Lower leg skin (tissue), 3 donors: Measurements from ENCODE around the gene POLR1B.

Experiments used
- POLR2A ChIP-seq, 2 donors: fragments of 450-650 bp; IDR thresholded peaks; one replicate each; pipeline ENCODE4 v1.6.1; 2016 to 2017; ENCODE audit warnings: antibody characterized with exemption in 2 of 2, mild to moderate bottlenecking in 1 of 2, moderate library complexity in 1 of 2
- TF ChIP-seq, protein P1 (sequence below), 3 donors: fragments of 450-650 bp; IDR thresholded peaks; one replicate each; pipeline ENCODE4 v1.5.1; 2016; ENCODE audit warnings: antibody characterized with exemption in 3 of 3, mild to moderate bottlenecking in 3 of 3, moderate library complexity in 2 of 3

DNA sequence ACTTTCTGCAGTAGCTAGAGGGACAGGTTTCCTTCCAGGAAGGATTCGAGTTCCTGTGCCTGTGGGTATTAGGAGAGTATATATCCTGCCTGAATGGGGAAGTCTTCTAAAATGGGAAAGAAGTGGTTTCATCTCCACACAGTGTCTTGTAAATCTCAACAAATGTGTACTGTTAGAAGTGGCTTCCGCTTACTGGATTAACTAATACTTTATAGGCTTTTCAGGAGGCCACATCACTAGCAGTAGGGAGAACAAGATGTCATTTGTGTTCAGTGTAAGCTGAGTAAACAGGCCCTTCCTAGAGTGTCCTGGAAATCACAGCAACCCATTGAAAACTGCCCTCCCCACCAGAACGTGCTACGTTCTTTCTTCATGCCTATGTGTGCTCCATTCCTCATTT, 12.5 kb upstream of the POLR1B start:
- TF ChIP-seq, protein P1, sequence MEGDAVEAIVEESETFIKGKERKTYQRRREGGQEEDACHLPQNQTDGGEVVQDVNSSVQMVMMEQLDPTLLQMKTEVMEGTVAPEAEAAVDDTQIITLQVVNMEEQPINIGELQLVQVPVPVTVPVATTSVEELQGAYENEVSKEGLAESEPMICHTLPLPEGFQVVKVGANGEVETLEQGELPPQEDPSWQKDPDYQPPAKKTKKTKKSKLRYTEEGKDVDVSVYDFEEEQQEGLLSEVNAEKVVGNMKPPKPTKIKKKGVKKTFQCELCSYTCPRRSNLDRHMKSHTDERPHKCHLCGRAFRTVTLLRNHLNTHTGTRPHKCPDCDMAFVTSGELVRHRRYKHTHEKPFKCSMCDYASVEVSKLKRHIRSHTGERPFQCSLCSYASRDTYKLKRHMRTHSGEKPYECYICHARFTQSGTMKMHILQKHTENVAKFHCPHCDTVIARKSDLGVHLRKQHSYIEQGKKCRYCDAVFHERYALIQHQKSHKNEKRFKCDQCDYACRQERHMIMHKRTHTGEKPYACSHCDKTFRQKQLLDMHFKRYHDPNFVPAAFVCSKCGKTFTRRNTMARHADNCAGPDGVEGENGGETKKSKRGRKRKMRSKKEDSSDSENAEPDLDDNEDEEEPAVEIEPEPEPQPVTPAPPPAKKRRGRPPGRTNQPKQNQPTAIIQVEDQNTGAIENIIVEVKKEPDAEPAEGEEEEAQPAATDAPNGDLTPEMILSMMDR (IDR thresholded peaks at IDR 0.05): no peak
- TF ChIP-seq POLR2A (IDR thresholded peaks at IDR 0.05): no peak
